Caki2 (cell line): ENCODE measurements around the gene MYOM1. TPM values are rescaled to one million over a fixed set of nuclear protein-coding genes. Genes with fewer than 3 reads are reported as not detected.

Source experiments
- DNase-seq: peaks from one replicate; pipeline ENCODE4 v3.0.0-alpha.2; 2015; ENCODE audit warnings: low read depth
- in situ Hi-C: cut with HindIII; loops from 2 replicates; pipeline ENCODE4 v1.10.0; 2016; ENCODE audit warnings: low sequenced_read_pairs, low pct_unique_long_range_greater_than_20kb, mixed read lengths
- total RNA-seq: library from RNA; depleted of rRNA; stranded (reverse); fragments of >200 nt; shearing (Covaris generic); gene quantifications from 2 replicates; pipeline ENCODE4 v1.2.3, GENCODE V29; 2014; ENCODE audit warnings: low replicate concordance

The MYOM1 gene
- total RNA-seq, 1 experiment from 2014 or later: 0.17 TPM

GRCh38 chr18:3251249-3251962 is 31.6 kb upstream of the MYOM1 start:
- no peak for DNase-seq
- in situ Hi-C loops: no loop called here

GRCh38 chr18:3250237-3251107 is 30.7 kb upstream of the MYOM1 start:
- peak; percentile 51 for DNase-seq
- in situ Hi-C loops: no loop called here

GRCh38 chr18:3248658-3249359 is 29.0 kb upstream of the MYOM1 start:
- DNase-seq: peak; percentile 46
- in situ Hi-C loops: no loop called here

- DNase-seq: no peak
- in situ Hi-C loops: no loop called here
These were observed 28.4 kb upstream of the MYOM1 start for GRCh38 chr18:3248062-3248657.

GRCh38 chr18:3247240-3248061 is 27.7 kb upstream of the MYOM1 start, which contains the start of gene MYL12A:
TSS of gene MYL12A (plus strand) at chr18:3247801. CDS start at chr18:3253248, 5,447 bp downstream.
- in situ Hi-C loops: no loop called here
- DNase-seq: peak; percentile 99

- DNase-seq: no peak
- in situ Hi-C loops: no loop called here
These were observed 27.0 kb upstream of the MYOM1 start for GRCh38 chr18:3246635-3247239.

GRCh38 chr18:3245853-3246634 is 26.3 kb upstream of the MYOM1 start:
- in situ Hi-C loops: no loop called here
- DNase-seq: peak; percentile 82

GRCh38 chr18:3245185-3245564 is 25.4 kb upstream of the MYOM1 start:
- in situ Hi-C loops: no loop called here
- no peak for DNase-seq

GRCh38 chr18:3238742-3239141 is 19.0 kb upstream of the MYOM1 start:
- in situ Hi-C loops: no loop called here
- no peak for DNase-seq

GRCh38 chr18:3236470-3236869 is 16.7 kb upstream of the MYOM1 start:
- in situ Hi-C loops: no loop called here
- DNase-seq: no peak

- in situ Hi-C loops: no loop called here
- no peak for DNase-seq
These were observed 16.1 kb upstream of the MYOM1 start for GRCh38 chr18:3235846-3236245.

- in situ Hi-C loops: no loop called here
- DNase-seq: no peak
These were observed 14.7 kb upstream of the MYOM1 start for GRCh38 chr18:3234457-3234856.

- no peak for DNase-seq
- in situ Hi-C loops: no loop called here
These were observed 13.8 kb upstream of the MYOM1 start for GRCh38 chr18:3233433-3234168.

GRCh38 chr18:3233004-3233403 is 13.2 kb upstream of the MYOM1 start:
- in situ Hi-C loops: no loop called here
- no peak for DNase-seq

- in situ Hi-C loops: no loop called here
- DNase-seq: peak; percentile 89
These were observed 10.9 kb upstream of the MYOM1 start for GRCh38 chr18:3230401-3231334.
